ENCODE data around the gene USP15.

DNA sequence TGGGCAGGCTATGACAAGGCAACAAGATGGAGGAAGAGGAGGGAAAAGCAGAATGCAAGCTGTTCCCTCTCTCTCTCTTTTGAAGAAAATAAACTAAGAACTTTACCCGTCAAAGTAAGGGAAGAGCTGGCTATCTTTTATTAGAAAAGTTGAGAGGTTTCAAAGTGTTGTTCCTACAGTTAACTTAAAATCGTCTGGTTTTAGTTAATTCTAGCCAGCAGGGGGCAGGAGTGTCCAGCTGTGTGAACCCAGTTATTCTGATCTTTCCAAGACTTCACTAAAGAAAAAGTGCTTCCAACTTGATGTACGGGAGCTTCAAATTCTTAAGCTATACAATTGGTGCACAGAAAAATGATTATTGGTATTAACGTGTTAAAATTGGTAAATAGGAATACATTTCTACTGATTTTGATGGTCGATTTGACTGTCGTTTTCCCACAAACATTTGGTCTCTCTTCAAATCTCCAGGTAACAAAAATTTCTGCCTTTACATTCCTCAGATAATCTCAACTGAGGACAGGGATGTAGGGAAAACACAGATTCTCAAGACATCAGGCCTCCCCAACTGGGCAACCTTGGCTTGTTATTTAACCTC, 178.0 kb downstream of the USP15 start:
- TF ChIP-seq POLR2A (IDR thresholded peaks at IDR 0.05): no peak
- TF ChIP-seq, protein P1, sequence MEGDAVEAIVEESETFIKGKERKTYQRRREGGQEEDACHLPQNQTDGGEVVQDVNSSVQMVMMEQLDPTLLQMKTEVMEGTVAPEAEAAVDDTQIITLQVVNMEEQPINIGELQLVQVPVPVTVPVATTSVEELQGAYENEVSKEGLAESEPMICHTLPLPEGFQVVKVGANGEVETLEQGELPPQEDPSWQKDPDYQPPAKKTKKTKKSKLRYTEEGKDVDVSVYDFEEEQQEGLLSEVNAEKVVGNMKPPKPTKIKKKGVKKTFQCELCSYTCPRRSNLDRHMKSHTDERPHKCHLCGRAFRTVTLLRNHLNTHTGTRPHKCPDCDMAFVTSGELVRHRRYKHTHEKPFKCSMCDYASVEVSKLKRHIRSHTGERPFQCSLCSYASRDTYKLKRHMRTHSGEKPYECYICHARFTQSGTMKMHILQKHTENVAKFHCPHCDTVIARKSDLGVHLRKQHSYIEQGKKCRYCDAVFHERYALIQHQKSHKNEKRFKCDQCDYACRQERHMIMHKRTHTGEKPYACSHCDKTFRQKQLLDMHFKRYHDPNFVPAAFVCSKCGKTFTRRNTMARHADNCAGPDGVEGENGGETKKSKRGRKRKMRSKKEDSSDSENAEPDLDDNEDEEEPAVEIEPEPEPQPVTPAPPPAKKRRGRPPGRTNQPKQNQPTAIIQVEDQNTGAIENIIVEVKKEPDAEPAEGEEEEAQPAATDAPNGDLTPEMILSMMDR (IDR thresholded peaks at IDR 0.05): no peak

All from lower leg skin (tissue), 3 donors.